Measurements from ENCODE around the gene HES7.
A peak's percentile ranks its signal among the peaks of the same experiment; 100 is the strongest.

Gene HES7

GRCh38 chr17:8100111-8100510 is 23.8 kb downstream of the HES7 start:
- no peaks in the 10 kb centered on the region for H4K20me1 ChIP-seq
- no peaks in the 10 kb centered on the region for H3K36me3 ChIP-seq
- H3K9ac ChIP-seq, result 0 out of 22 replicates have a peak overlapping the region, but pooled peaks of 1 of the 11 experiments have one; percentile 13
- TF ChIP-seq Cebpa-rat (IDR thresholded peaks at IDR 0.05), result no peak
- no peaks in the 10 kb centered on the region for H3K27me3 ChIP-seq
- H3K9me3 ChIP-seq (replicated peaks in 1 of 11), result no peaks in the 10 kb centered on the region
- no peak overlapping the region for H3K4me3 ChIP-seq
- no peak overlapping the region for H3K27ac ChIP-seq
- H3K4me1 ChIP-seq, result peaks cover 0 to 16% (median 11%) of the 10 kb centered on the region in 10 experiments; a peak in 15 of 20 replicates
- no peak overlapping the region for H3K4me2 ChIP-seq

- H3K4me1 ChIP-seq, result peaks cover 14 to 29% (median 21%) of the 10 kb centered on the region in 10 experiments
- H3K27ac ChIP-seq, result no peak overlapping the region
- H4K20me1 ChIP-seq, result no peaks in the 10 kb centered on the region
- H3K36me3 ChIP-seq, result no peaks in the 10 kb centered on the region
- no peak overlapping the region for H3K9ac ChIP-seq
- no peak for TF ChIP-seq Cebpa-rat (IDR thresholded peaks at IDR 0.05)
- no peaks in the 10 kb centered on the region for H3K9me3 ChIP-seq (replicated peaks in 1 of 11)
- no peak overlapping the region for H3K4me2 ChIP-seq
- H3K27me3 ChIP-seq, result no peaks in the 10 kb centered on the region
- H3K4me3 ChIP-seq, result no peak overlapping the region
These were observed 27.4 kb downstream of the HES7 start for GRCh38 chr17:8096541-8096940.

GRCh38 chr17:8095361-8095760 is 28.5 kb downstream of the HES7 start:
- Histone ChIP-seq H3K4me1 (peaks cover 26 to 40% (median 32%) of the 10 kb centered on the region in 10 experiments), H3K36me3 (no peaks in the 10 kb centered on the region), H3K4me3 (no peak overlapping the region), H3K9ac (no peak overlapping the region), H3K27me3 (no peaks in the 10 kb centered on the region), H3K4me2 (peak overlapping the region in 1 of 11 experiments; percentile 63; a peak in 1 of 22 replicates), H3K27ac (no peak overlapping the region), H4K20me1 (no peaks in the 10 kb centered on the region), H3K9me3 (replicated peaks in 1 of 11) (no peaks in the 10 kb centered on the region)
- no peak for TF ChIP-seq Cebpa-rat (IDR thresholded peaks at IDR 0.05)

- Histone ChIP-seq H3K27ac (peak overlapping the region in 9 of 11 experiments; percentile 6 to 70 (median 55); a peak in 15 of 22 replicates), H3K4me3 (no peak overlapping the region), H3K36me3 (no peaks in the 10 kb centered on the region), H3K4me2 (peak overlapping the region; percentile 71 to 85 (median 79)), H3K4me1 (peaks cover 31 to 56% (median 40%) of the 10 kb centered on the region in 10 experiments), H4K20me1 (no peaks in the 10 kb centered on the region), H3K27me3 (no peaks in the 10 kb centered on the region), H3K9ac (peak overlapping the region in 4 of 11 experiments; percentile 20 to 35 (median 28); a peak in 4 of 22 replicates), H3K9me3 (replicated peaks in 1 of 11) (no peaks in the 10 kb centered on the region)
- no peak for TF ChIP-seq Cebpa-rat (IDR thresholded peaks at IDR 0.05)
These were observed 32.7 kb downstream of the HES7 start for GRCh38 chr17:8091033-8091687.

GRCh38 chr17:8089728-8090127 is 34.2 kb downstream of the HES7 start:
- H3K4me1 ChIP-seq, result peaks cover 27 to 51% (median 38%) of the 10 kb centered on the region in 10 experiments
- no peaks in the 10 kb centered on the region for H4K20me1 ChIP-seq
- no peaks in the 10 kb centered on the region for H3K9me3 ChIP-seq (replicated peaks in 1 of 11)
- H3K4me2 ChIP-seq, result peak overlapping the region in 5 of 11 experiments; percentile 76 to 85 (median 79); a peak in 4 of 22 replicates
- H3K4me3 ChIP-seq, result no peak overlapping the region
- H3K27me3 ChIP-seq, result no peaks in the 10 kb centered on the region
- no peaks in the 10 kb centered on the region for H3K36me3 ChIP-seq
- no peak for TF ChIP-seq Cebpa-rat (IDR thresholded peaks at IDR 0.05)
- no peak overlapping the region for H3K9ac ChIP-seq
- H3K27ac ChIP-seq, result no peak overlapping the region

GRCh38 chr17:8087952-8088230 is 36.0 kb downstream of the HES7 start:
- H3K9ac ChIP-seq, result no peak overlapping the region
- TF ChIP-seq Cebpa-rat (IDR thresholded peaks at IDR 0.05), result no peak
- no peak overlapping the region for H3K27ac ChIP-seq
- H4K20me1 ChIP-seq, result no peaks in the 10 kb centered on the region
- peaks cover 19 to 48% (median 29%) of the 10 kb centered on the region in 10 experiments for H3K4me1 ChIP-seq
- H3K36me3 ChIP-seq, result no peaks in the 10 kb centered on the region
- no peaks in the 10 kb centered on the region for H3K27me3 ChIP-seq
- H3K4me3 ChIP-seq, result no peak overlapping the region
- H3K4me2 ChIP-seq, result peak overlapping the region in 1 of 11 experiments; percentile 60; a peak in 4 of 22 replicates
- no peaks in the 10 kb centered on the region for H3K9me3 ChIP-seq (replicated peaks in 1 of 11)

- no peak for TF ChIP-seq Cebpa-rat (IDR thresholded peaks at IDR 0.05)
- H3K4me2 ChIP-seq, result peak within 1 kb of the TSS in 3 of 11 experiments; percentile 10 to 60 (median 24); a peak in 4 of 22 replicates
These were observed 36.6 kb downstream of the HES7 start, which contains the start of gene ALOX12B for GRCh38 chr17:8087075-8087951. Gene ALOX12B (minus strand): TSS chr17:8087716. CDS start chr17:8087442, 274 bp downstream.

GRCh38 chr17:8084250-8084649 is 39.7 kb downstream of the HES7 start:
- no peak overlapping the region for H3K4me3 ChIP-seq
- no peaks in the 10 kb centered on the region for H3K9me3 ChIP-seq (replicated peaks in 1 of 11)
- peaks cover 0 to 26% (median 10%) of the 10 kb centered on the region in 10 experiments; a peak in 11 of 20 replicates for H3K4me1 ChIP-seq
- H3K4me2 ChIP-seq, result no peak overlapping the region
- 0 out of 22 replicates have a peak, but pooled peaks of 1 of the 11 experiments have one; percentile 8 for TF ChIP-seq Cebpa-rat (IDR thresholded peaks at IDR 0.05)
- H3K9ac ChIP-seq, result no peak overlapping the region
- peaks cover 7 to 18% (median 13%) of the 10 kb centered on the region in 11 experiments for H3K27me3 ChIP-seq
- H3K27ac ChIP-seq, result no peak overlapping the region
- no peaks in the 10 kb centered on the region for H4K20me1 ChIP-seq
- H3K36me3 ChIP-seq, result no peaks in the 10 kb centered on the region

More at GRCh38 chr17:8087075-8087951, 36.6 kb downstream of the HES7 start, which contains the start of gene ALOX12B:
- Histone ChIP-seq H3K9me3 (replicated peaks in 1 of 11) (no peaks in the 10 kb centered on the region), H3K9ac (no peak within 1 kb of the TSS; a peak in 1 of 22 replicates), H4K20me1 (no peaks in the 10 kb centered on the region), H3K4me3 (no peak within 1 kb of the TSS), H3K36me3 (no peaks in the 10 kb centered on the region), H3K27me3 (no peaks in the 10 kb centered on the region), H3K27ac (no peak within 1 kb of the TSS), H3K4me1 (peaks cover 19 to 46% (median 27%) of the 10 kb centered on the region in 10 experiments)

GRCh38 chr17:8082292-8082691 is 41.6 kb downstream of the HES7 start:
- H3K27me3 ChIP-seq, result peaks cover 18 to 31% (median 23%) of the 10 kb centered on the region in 11 experiments
- H3K9me3 ChIP-seq (replicated peaks in 1 of 11), result no peaks in the 10 kb centered on the region
- H3K4me3 ChIP-seq, result no peak overlapping the region
- peaks cover 0 to 17% (median 11%) of the 10 kb centered on the region in 10 experiments; a peak in 11 of 20 replicates for H3K4me1 ChIP-seq
- no peak for TF ChIP-seq Cebpa-rat (IDR thresholded peaks at IDR 0.05)
- H4K20me1 ChIP-seq, result no peaks in the 10 kb centered on the region
- no peak overlapping the region for H3K9ac ChIP-seq
- no peak overlapping the region for H3K27ac ChIP-seq
- no peaks in the 10 kb centered on the region for H3K36me3 ChIP-seq
- no peak overlapping the region for H3K4me2 ChIP-seq

Measured in BLaER1 treated with 17β-estradiol and CSF1 and Interleukin-3, amounts not matched to agents 10 nM and 100 nM (cell line).